K562 (cell line): Measurements from ENCODE around the gene NEURL2. TPM values are rescaled to one million over a fixed set of nuclear protein-coding genes. Genes with fewer than 3 reads are reported as not detected.
A peak's percentile ranks its signal among the peaks of the same experiment; 100 is the strongest.

Experiments
- BRCA1 ChIP-seq, 2 experiments: fragments of 450-650 bp in 1 of 2; sonication (generic) in 1 of 2; formaldehyde crosslinking in 1 of 2; IDR thresholded peaks; 2 replicates each; pipeline versions ENCODE4 v1.5.0 to v1.6.1; 2017 to 2020; ENCODE audit warnings: mild to moderate bottlenecking in 1 of 2, missing genetic modification reagents in 1 of 2
- CC2D1A ChIP-seq: fragments of 450-650 bp; IDR thresholded peaks from 2 replicates; pipeline ENCODE4 v1.6.1; 2017; ENCODE audit warnings: mild to moderate bottlenecking
- DMBX1 ChIP-seq: fragments of 250-450 bp; sonication (Bioruptor Pico); IDR thresholded peaks from 2 replicates; pipeline ENCODE4 v1.8.0; 2022; ENCODE audit warnings: inconsistent platforms, mild to moderate bottlenecking, moderate library complexity, borderline replicate concordance
- ELF4 ChIP-seq: fragments of 450-650 bp; formaldehyde crosslinking; IDR thresholded peaks from 2 replicates; pipeline ENCODE4 v1.4.0; 2022; ENCODE audit warnings: missing genetic modification characterization
- LCOR ChIP-seq: sonication (generic); formaldehyde crosslinking; IDR thresholded peaks from 2 replicates; pipeline ENCODE4 v1.8.0; 2022; ENCODE audit warnings: mild to moderate bottlenecking, missing genetic modification reagents
- MED1 ChIP-seq: sonication (generic); formaldehyde crosslinking; IDR thresholded peaks from 2 replicates; pipeline ENCODE4 v1.8.1; 2023; ENCODE audit warnings: missing genetic modification reagents, borderline replicate concordance
- NFATC3 ChIP-seq: fragments of 450-650 bp; IDR thresholded peaks from 2 replicates; pipeline ENCODE4 v1.6.1; 2017; ENCODE audit warnings: mild to moderate bottlenecking
- NFRKB ChIP-seq: fragments of 450-650 bp; IDR thresholded peaks from 2 replicates; pipeline ENCODE4 v1.6.1; 2016; ENCODE audit warnings: low read depth
- SMAD4 ChIP-seq: fragments of 250-450 bp; sonication (Bioruptor Pico); conservative IDR thresholded peaks from 2 replicates; pipeline ENCODE4 v1.8.0; 2021; ENCODE audit warnings: inconsistent platforms, mild to moderate bottlenecking, moderate library complexity
- ZEB2 ChIP-seq: fragments of 450-650 bp; IDR thresholded peaks from 2 replicates; pipeline ENCODE4 v1.6.1; 2016
- ZFX ChIP-seq: sonication (generic); formaldehyde crosslinking; IDR thresholded peaks from 2 replicates; pipeline ENCODE4 v1.8.0; 2022; ENCODE audit warnings: mild to moderate bottlenecking, missing genetic modification reagents, moderate library complexity
- ZNF23 ChIP-seq: fragments of 250-450 bp; sonication (Bioruptor Pico); IDR thresholded peaks from 2 replicates; pipeline ENCODE4 v1.4.0; 2020; ENCODE audit warnings: mild to moderate bottlenecking
- ZNF354B ChIP-seq: fragments of 250-450 bp; sonication (Bioruptor Pico); IDR thresholded peaks from 2 replicates; pipeline ENCODE4 v1.4.0; 2020
- ZNF79 ChIP-seq: fragments of 250-450 bp; sonication (Bioruptor Pico); IDR thresholded peaks from 2 replicates; pipeline ENCODE4 v1.4.0; 2020; ENCODE audit warnings: low read depth, mild to moderate bottlenecking, moderate library complexity
- polyA plus RNA-seq, 8 experiments: library from polyadenylated mRNA; depleted of rRNA in 4 of 8; stranded (reverse) in 5 of 8; unstranded in 3 of 8; fragments of >200 nt; fragmentation: Nextera tagmentation in 2 of 8; fragmentation: Illumina TruSeq in 1 of 8; extraction: Ambion mirVana in 2 of 8; extraction: Trizol in 1 of 8; gene quantifications; 2 replicates each; pipeline versions ENCODE4 v1.2.1 to v1.2.3, GENCODE V29; 2011 to 2014; ENCODE audit warnings: inconsistent platforms in 1 of 8, missing spikeins in 1 of 8
- total RNA-seq, 7 experiments: library from RNA; depleted of rRNA in 6 of 7; stranded (reverse); fragments of >200 nt in 6 of 7; fragmentation: Illumina TruSeq in 2 of 7; extraction: Trizol in 2 of 7; gene quantifications; 2 replicates each; pipeline versions ENCODE4 v1.2.1 to v1.2.3, GENCODE V29; 2011 to 2021; ENCODE audit warnings: low replicate concordance in 1 of 7
- TF ChIP-seq, protein P1 (sequence below): fragments of 250-450 bp; sonication (Bioruptor Pico); IDR thresholded peaks from 2 replicates; pipeline ENCODE4 v1.4.0; 2020
- TF ChIP-seq, protein P2 (sequence below), 2 experiments: fragments of 450-650 bp; conservative IDR thresholded peaks; 2 replicates each; pipeline ENCODE4 v1.6.1; 2017; ENCODE audit warnings: mild to moderate bottlenecking in 2 of 2, moderate library complexity in 2 of 2
- TF ChIP-seq, protein P3 (sequence below): fragments of 250-450 bp; sonication (Bioruptor Pico); IDR thresholded peaks from 2 replicates; pipeline ENCODE4 v1.5.0; 2021; ENCODE audit warnings: mild to moderate bottlenecking, borderline replicate concordance
- TF ChIP-seq, protein P4 (sequence below): sonication (generic); formaldehyde crosslinking; IDR thresholded peaks from 2 replicates; pipeline ENCODE4 v1.8.1; 2023; ENCODE audit warnings: mild to moderate bottlenecking, missing genetic modification reagents
- TF ChIP-seq, protein P5 (sequence below): fragments of 450-650 bp; IDR thresholded peaks from 2 replicates; pipeline ENCODE4 v1.6.1; 2016; ENCODE audit warnings: missing biosample characterization, missing genetic modification characterization
- TF ChIP-seq, protein P6 (sequence below): fragments of 450-650 bp; IDR thresholded peaks from 2 replicates; pipeline ENCODE4 v1.6.1; 2016; ENCODE audit warnings: borderline replicate concordance

Gene NEURL2
- total and polyA plus RNA-seq, 9 of the 15 experiments (the other 6 are each of a cell fraction or from before 2014, with no cell fraction given): 0.22 to 1.9 (median 0.50) TPM; not detected in 1

DNA sequence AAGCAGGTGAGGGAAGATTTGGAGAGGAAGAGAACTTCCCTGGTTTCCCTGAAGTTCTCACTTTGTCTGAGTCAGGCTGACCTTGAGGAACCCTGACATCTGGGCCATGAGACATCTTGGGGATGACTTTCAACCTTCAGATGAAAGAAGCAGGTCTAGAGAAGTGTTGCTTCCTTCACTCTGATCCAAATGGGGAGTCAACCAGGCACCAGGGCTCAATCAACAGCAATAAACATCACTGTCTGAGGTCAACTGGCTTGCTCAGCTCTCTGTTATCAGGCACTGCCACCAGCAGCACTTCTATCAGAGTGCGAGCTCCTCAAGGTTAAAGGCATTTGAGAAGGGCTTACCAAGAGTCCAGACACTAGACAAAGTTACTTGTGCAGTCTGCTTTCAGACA lies 40.1 kb downstream of the NEURL2 start (continued):
- TF ChIP-seq, protein P1, sequence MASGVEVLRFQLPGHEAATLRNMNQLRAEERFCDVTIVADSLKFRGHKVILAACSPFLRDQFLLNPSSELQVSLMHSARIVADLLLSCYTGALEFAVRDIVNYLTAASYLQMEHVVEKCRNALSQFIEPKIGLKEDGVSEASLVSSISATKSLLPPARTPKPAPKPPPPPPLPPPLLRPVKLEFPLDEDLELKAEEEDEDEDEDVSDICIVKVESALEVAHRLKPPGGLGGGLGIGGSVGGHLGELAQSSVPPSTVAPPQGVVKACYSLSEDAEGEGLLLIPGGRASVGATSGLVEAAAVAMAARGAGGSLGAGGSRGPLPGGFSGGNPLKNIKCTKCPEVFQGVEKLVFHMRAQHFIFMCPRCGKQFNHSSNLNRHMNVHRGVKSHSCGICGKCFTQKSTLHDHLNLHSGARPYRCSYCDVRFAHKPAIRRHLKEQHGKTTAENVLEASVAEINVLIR (CRISPR knock-in tag): no peak
- TF ChIP-seq, protein P2, sequence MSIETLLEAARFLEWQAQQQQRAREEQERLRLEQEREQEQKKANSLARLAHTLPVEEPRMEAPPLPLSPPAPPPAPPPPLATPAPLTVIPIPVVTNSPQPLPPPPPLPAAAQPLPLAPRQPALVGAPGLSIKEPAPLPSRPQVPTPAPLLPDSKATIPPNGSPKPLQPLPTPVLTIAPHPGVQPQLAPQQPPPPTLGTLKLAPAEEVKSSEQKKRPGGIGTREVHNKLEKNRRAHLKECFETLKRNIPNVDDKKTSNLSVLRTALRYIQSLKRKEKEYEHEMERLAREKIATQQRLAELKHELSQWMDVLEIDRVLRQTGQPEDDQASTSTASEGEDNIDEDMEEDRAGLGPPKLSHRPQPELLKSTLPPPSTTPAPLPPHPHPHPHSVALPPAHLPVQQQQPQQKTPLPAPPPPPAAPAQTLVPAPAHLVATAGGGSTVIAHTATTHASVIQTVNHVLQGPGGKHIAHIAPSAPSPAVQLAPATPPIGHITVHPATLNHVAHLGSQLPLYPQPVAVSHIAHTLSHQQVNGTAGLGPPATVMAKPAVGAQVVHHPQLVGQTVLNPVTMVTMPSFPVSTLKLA (conservative IDR thresholded peaks at IDR 0.05): 0 out of 4 replicates have a peak, but pooled peaks of 1 of the 2 experiments have one; percentile 27
- no peak; the same call in 1 of the 2 replicates for TF ChIP-seq CC2D1A
- TF ChIP-seq, protein P3, sequence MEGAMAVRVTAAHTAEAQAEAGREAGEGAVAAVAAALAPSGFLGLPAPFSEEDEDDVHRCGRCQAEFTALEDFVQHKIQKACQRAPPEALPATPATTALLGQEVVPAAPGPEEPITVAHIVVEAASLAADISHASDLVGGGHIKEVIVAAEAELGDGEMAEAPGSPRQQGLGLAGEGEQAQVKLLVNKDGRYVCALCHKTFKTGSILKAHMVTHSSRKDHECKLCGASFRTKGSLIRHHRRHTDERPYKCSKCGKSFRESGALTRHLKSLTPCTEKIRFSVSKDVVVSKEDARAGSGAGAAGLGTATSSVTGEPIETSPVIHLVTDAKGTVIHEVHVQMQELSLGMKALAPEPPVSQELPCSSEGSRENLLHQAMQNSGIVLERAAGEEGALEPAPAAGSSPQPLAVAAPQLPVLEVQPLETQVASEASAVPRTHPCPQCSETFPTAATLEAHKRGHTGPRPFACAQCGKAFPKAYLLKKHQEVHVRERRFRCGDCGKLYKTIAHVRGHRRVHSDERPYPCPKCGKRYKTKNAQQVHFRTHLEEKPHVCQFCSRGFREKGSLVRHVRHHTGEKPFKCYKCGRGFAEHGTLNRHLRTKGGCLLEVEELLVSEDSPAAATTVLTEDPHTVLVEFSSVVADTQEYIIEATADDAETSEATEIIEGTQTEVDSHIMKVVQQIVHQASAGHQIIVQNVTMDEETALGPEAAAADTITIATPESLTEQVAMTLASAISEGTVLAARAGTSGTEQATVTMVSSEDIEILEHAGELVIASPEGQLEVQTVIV (CRISPR knock-in tag): no peak
- TF ChIP-seq BRCA1 (IDR thresholded peaks at IDR 0.05): no peak
- TF ChIP-seq BRCA1 (CRISPR knock-in tag; IDR thresholded peaks at IDR 0.05): no peak
- no peak for TF ChIP-seq ZNF23
- TF ChIP-seq MED1 (CRISPR knock-in tag): no peak
- TF ChIP-seq NFRKB: no peak
- TF ChIP-seq, protein P4, sequence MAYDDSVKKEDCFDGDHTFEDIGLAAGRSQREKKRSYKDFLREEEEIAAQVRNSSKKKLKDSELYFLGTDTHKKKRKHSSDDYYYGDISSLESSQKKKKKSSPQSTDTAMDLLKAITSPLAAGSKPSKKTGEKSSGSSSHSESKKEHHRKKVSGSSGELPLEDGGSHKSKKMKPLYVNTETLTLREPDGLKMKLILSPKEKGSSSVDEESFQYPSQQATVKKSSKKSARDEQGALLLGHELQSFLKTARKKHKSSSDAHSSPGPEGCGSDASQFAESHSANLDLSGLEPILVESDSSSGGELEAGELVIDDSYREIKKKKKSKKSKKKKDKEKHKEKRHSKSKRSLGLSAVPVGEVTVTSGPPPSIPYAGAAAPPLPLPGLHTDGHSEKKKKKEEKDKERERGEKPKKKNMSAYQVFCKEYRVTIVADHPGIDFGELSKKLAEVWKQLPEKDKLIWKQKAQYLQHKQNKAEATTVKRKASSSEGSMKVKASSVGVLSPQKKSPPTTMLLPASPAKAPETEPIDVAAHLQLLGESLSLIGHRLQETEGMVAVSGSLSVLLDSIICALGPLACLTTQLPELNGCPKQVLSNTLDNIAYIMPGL (CRISPR knock-in tag): no peak
- no peak for TF ChIP-seq NFATC3
- TF ChIP-seq LCOR (CRISPR knock-in tag): 0 out of 2 replicates have a peak, but pooled peaks have one; percentile 27
- no peak for TF ChIP-seq ELF4 (CRISPR knock-in tag)
- no peak for TF ChIP-seq ZNF79 (CRISPR knock-in tag)
- TF ChIP-seq SMAD4 (CRISPR knock-in tag): peak; percentile 55; the same call in 1 of the 2 replicates
- peak; percentile 57 for TF ChIP-seq ZEB2
- TF ChIP-seq DMBX1: no peak
- TF ChIP-seq, protein P5, sequence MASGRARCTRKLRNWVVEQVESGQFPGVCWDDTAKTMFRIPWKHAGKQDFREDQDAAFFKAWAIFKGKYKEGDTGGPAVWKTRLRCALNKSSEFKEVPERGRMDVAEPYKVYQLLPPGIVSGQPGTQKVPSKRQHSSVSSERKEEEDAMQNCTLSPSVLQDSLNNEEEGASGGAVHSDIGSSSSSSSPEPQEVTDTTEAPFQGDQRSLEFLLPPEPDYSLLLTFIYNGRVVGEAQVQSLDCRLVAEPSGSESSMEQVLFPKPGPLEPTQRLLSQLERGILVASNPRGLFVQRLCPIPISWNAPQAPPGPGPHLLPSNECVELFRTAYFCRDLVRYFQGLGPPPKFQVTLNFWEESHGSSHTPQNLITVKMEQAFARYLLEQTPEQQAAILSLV (tag): no peak
- TF ChIP-seq ZNF354B: no peak
- TF ChIP-seq, protein P6, sequence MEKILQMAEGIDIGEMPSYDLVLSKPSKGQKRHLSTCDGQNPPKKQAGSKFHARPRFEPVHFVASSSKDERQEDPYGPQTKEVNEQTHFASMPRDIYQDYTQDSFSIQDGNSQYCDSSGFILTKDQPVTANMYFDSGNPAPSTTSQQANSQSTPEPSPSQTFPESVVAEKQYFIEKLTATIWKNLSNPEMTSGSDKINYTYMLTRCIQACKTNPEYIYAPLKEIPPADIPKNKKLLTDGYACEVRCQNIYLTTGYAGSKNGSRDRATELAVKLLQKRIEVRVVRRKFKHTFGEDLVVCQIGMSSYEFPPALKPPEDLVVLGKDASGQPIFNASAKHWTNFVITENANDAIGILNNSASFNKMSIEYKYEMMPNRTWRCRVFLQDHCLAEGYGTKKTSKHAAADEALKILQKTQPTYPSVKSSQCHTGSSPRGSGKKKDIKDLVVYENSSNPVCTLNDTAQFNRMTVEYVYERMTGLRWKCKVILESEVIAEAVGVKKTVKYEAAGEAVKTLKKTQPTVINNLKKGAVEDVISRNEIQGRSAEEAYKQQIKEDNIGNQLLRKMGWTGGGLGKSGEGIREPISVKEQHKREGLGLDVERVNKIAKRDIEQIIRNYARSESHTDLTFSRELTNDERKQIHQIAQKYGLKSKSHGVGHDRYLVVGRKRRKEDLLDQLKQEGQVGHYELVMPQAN: no peak
- no peak for TF ChIP-seq ZFX
